Measurements from ENCODE around the gene MYO19.

DNA sequence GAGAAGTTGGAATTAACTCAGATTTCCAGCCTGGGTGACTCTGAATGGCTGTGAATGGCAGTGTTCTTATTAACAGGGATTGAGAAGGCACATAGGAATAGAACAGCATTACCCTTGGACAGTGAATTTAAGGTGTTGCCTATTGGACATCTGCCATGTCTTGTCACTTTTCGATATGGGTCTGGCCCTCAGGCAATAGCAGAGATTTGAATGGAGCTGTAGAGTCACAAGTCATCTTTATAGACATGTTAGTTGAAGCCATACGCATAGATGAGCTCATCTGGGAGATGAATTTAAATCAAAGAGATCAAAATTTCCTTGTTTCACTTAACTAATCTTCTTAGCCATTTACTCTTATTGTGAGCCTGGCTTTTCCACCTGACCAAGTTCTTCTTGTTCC lies 42.1 kb upstream of the MYO19 start:
- TF ChIP-seq POLR2A (IDR thresholded peaks at IDR 0.05; ENCODE audit: low read depth, low read length), result no peak
- TF ChIP-seq, protein P1, sequence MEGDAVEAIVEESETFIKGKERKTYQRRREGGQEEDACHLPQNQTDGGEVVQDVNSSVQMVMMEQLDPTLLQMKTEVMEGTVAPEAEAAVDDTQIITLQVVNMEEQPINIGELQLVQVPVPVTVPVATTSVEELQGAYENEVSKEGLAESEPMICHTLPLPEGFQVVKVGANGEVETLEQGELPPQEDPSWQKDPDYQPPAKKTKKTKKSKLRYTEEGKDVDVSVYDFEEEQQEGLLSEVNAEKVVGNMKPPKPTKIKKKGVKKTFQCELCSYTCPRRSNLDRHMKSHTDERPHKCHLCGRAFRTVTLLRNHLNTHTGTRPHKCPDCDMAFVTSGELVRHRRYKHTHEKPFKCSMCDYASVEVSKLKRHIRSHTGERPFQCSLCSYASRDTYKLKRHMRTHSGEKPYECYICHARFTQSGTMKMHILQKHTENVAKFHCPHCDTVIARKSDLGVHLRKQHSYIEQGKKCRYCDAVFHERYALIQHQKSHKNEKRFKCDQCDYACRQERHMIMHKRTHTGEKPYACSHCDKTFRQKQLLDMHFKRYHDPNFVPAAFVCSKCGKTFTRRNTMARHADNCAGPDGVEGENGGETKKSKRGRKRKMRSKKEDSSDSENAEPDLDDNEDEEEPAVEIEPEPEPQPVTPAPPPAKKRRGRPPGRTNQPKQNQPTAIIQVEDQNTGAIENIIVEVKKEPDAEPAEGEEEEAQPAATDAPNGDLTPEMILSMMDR (conservative IDR thresholded peaks at IDR 0.05; ENCODE audit: low read depth, low read length), result no peak
- TF ChIP-seq MAZ (IDR thresholded peaks at IDR 0.05; ENCODE audit: borderline replicate concordance, low read depth, low read length), result no peak
- TF ChIP-seq FOS (IDR thresholded peaks at IDR 0.05; ENCODE audit: low read depth, low read length), result no peak
- TF ChIP-seq RAD21 (IDR thresholded peaks at IDR 0.05; ENCODE audit: low read length), result no peak
- TF ChIP-seq, protein P2, sequence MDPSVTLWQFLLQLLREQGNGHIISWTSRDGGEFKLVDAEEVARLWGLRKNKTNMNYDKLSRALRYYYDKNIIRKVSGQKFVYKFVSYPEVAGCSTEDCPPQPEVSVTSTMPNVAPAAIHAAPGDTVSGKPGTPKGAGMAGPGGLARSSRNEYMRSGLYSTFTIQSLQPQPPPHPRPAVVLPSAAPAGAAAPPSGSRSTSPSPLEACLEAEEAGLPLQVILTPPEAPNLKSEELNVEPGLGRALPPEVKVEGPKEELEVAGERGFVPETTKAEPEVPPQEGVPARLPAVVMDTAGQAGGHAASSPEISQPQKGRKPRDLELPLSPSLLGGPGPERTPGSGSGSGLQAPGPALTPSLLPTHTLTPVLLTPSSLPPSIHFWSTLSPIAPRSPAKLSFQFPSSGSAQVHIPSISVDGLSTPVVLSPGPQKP (IDR thresholded peaks at IDR 0.05; ENCODE audit: borderline replicate concordance, low read depth, low read length), result no peak
- TF ChIP-seq MAFK (IDR thresholded peaks at IDR 0.05; ENCODE audit: low read depth, low read length), result no peak
- TF ChIP-seq SMC3 (IDR thresholded peaks at IDR 0.05; ENCODE audit: low read depth, low read length), result no peak
- TF ChIP-seq CEBPB (IDR thresholded peaks at IDR 0.05; ENCODE audit: low read depth, low read length), result no peak
- TF ChIP-seq RFX5 (IDR thresholded peaks at IDR 0.05; ENCODE audit: low read depth, low read length), result no peak
- TF ChIP-seq RCOR1 (IDR thresholded peaks at IDR 0.05; ENCODE audit: insufficient replicate concordance, low read length), result no peak
- TF ChIP-seq MXI1 (IDR thresholded peaks at IDR 0.05; ENCODE audit: borderline replicate concordance, low read depth, low read length), result no peak
- TF ChIP-seq, protein P3, sequence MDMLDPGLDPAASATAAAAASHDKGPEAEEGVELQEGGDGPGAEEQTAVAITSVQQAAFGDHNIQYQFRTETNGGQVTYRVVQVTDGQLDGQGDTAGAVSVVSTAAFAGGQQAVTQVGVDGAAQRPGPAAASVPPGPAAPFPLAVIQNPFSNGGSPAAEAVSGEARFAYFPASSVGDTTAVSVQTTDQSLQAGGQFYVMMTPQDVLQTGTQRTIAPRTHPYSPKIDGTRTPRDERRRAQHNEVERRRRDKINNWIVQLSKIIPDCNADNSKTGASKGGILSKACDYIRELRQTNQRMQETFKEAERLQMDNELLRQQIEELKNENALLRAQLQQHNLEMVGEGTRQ (IDR thresholded peaks at IDR 0.05; ENCODE audit: low read depth, low read length), result no peak

Measured in IMR-90 (cell line).